H9 (cell line): ENCODE results near the gene RPE65. TPM values are rescaled to one million over a fixed set of nuclear protein-coding genes. Genes with fewer than 3 reads are reported as not detected.

ENCODE experiments used
- DNase-seq: peaks from one replicate; pipeline ENCODE4 v3.0.0-alpha.2; 2017
- H2AFZ ChIP-seq: one replicate; pipeline ENCODE4 v1.6.1; 2013; ENCODE audit warnings: mild to moderate bottlenecking, low read length, control low read depth, moderate library complexity
- H2AK5ac ChIP-seq: 2 replicates; pipeline ENCODE4 v1.6.1; 2013; ENCODE audit warnings: low read length, control low read depth, mixed read lengths; ENCODE audit not compliant: insufficient read length
- H2BK120ac ChIP-seq: one replicate; pipeline ENCODE4 v1.6.1; 2013; ENCODE audit warnings: low read depth, mild to moderate bottlenecking, low read length, control low read depth, inconsistent platforms; ENCODE audit not compliant: poor library complexity, severe bottlenecking
- H2BK12ac ChIP-seq: 2 replicates; pipeline ENCODE4 v1.6.1; 2013; ENCODE audit warnings: low read length, control low read depth, mixed read lengths, low read depth; ENCODE audit not compliant: insufficient read length
- H2BK15ac ChIP-seq: 2 replicates; pipeline ENCODE4 v1.6.1; 2013; ENCODE audit warnings: low read depth, low read length, control low read depth
- H2BK20ac ChIP-seq: one replicate; pipeline ENCODE4 v1.6.1; 2013; ENCODE audit warnings: low read depth, mild to moderate bottlenecking, low read length, control low read depth, inconsistent platforms; ENCODE audit not compliant: poor library complexity, severe bottlenecking
- H2BK5ac ChIP-seq: 2 replicates; pipeline ENCODE4 v1.6.1; 2013; ENCODE audit warnings: low read length, control low read depth, mixed read lengths; ENCODE audit not compliant: insufficient read length
- H3K14ac ChIP-seq: 2 replicates; pipeline ENCODE4 v1.6.1; 2013; ENCODE audit warnings: low read length, control low read depth; ENCODE audit not compliant: insufficient read depth
- H3K18ac ChIP-seq: 2 replicates; pipeline ENCODE4 v1.6.1; 2013; ENCODE audit warnings: low read depth, mild to moderate bottlenecking, mixed read lengths, low read length, control low read depth; ENCODE audit not compliant: insufficient read length
- H3K23ac ChIP-seq: 2 replicates; pipeline ENCODE4 v1.6.1; 2013; ENCODE audit warnings: low read length, control low read depth, mixed read lengths, low read depth; ENCODE audit not compliant: insufficient read length
- H3K23me2 ChIP-seq: 2 replicates; pipeline ENCODE4 v1.6.1; 2013; ENCODE audit warnings: low read depth, mild to moderate bottlenecking, mixed read lengths, low read length, control low read depth; ENCODE audit not compliant: insufficient read length, poor library complexity, severe bottlenecking
- H3K27ac ChIP-seq: 2 replicates; pipeline ENCODE4 v1.5.1; 2013; ENCODE audit warnings: low read length, control low read depth, mixed read lengths, low read depth; ENCODE audit not compliant: insufficient read length
- H3K27me3 ChIP-seq: 2 replicates; pipeline ENCODE4 v1.6.1; 2013; ENCODE audit warnings: low read length, control low read depth, inconsistent platforms; ENCODE audit not compliant: insufficient read depth
- H3K4ac ChIP-seq: 2 replicates; pipeline ENCODE4 v1.6.1; 2013; ENCODE audit warnings: low read depth, mild to moderate bottlenecking, control low read depth, inconsistent platforms, low read length, moderate library complexity
- H3K4me1 ChIP-seq: 2 replicates; pipeline ENCODE4 v1.6.1; 2013; ENCODE audit warnings: low read length, control low read depth, inconsistent platforms; ENCODE audit not compliant: insufficient read depth
- H3K4me2 ChIP-seq: 2 replicates; pipeline ENCODE4 v1.6.1; 2013; ENCODE audit warnings: low read length, control low read depth, mixed read lengths; ENCODE audit not compliant: insufficient read length, insufficient read depth
- H3K56ac ChIP-seq: 2 replicates; pipeline ENCODE4 v1.6.1; 2013; ENCODE audit warnings: low read depth, mild to moderate bottlenecking, mixed read lengths, low read length, control low read depth; ENCODE audit not compliant: insufficient read length
- H3K79me1 ChIP-seq: 2 replicates; pipeline ENCODE4 v1.6.1; 2013; ENCODE audit warnings: low read depth, mild to moderate bottlenecking, moderate library complexity, low read length, control low read depth, inconsistent platforms; ENCODE audit not compliant: insufficient read depth, poor library complexity, severe bottlenecking
- H3K79me2 ChIP-seq: 2 replicates; pipeline ENCODE4 v1.6.1; 2013; ENCODE audit warnings: low read length, control low read depth, inconsistent platforms; ENCODE audit not compliant: insufficient read depth
- H3K9ac ChIP-seq: 2 replicates; pipeline ENCODE4 v1.6.1; 2013; ENCODE audit warnings: low read length, control low read depth, mixed read lengths; ENCODE audit not compliant: insufficient read length; ENCODE audit errors: extremely low read depth
- H3K9me3 ChIP-seq: one replicate; pipeline ENCODE4 v1.6.1; 2013; ENCODE audit warnings: low read depth, low read length, inconsistent platforms; ENCODE audit not compliant: control insufficient read depth
- H3T11ph ChIP-seq: one replicate; pipeline ENCODE4 v1.6.1; 2013; ENCODE audit warnings: mild to moderate bottlenecking, low read length, control low read depth, inconsistent platforms
- H4K20me1 ChIP-seq: one replicate; pipeline ENCODE4 v1.6.1; 2013; ENCODE audit not compliant: control insufficient read depth, insufficient read length, insufficient read depth
- H4K5ac ChIP-seq: 2 replicates; pipeline ENCODE4 v1.6.1; 2013; ENCODE audit warnings: low read depth, mild to moderate bottlenecking, mixed read lengths, low read length, control low read depth; ENCODE audit not compliant: insufficient read length
- H4K8ac ChIP-seq: replicated peaks from 2 replicates; pipeline ENCODE4 v1.6.1; 2013; ENCODE audit warnings: low read length, control low read depth, mixed read lengths, low read depth; ENCODE audit not compliant: insufficient read length
- H4K91ac ChIP-seq: 2 replicates; pipeline ENCODE4 v1.6.1; 2013; ENCODE audit warnings: low read depth, mild to moderate bottlenecking, moderate library complexity, mixed read lengths, low read length, control low read depth; ENCODE audit not compliant: insufficient read length
- H3K27ac Mint-ChIP-seq, 3 experiments: 2 replicates in 2 of 3; 3 replicates in 1 of 3; pipeline ENCODE4 v1.8.0; 2020 to 2021; ENCODE audit warnings: mixed read lengths in 3 of 3, mild to moderate bottlenecking in 1 of 3, moderate library complexity in 1 of 3
- H3K27me3 Mint-ChIP-seq: 2 replicates; pipeline ENCODE4 v1.8.0; 2021; ENCODE audit warnings: low read depth, mild to moderate bottlenecking, moderate library complexity, mixed read lengths
- H3K36me3 Mint-ChIP-seq, 3 experiments: 2 replicates in 2 of 3; 3 replicates in 1 of 3; pipeline ENCODE4 v1.8.0; 2020 to 2021; ENCODE audit warnings: low read depth in 3 of 3, mixed read lengths in 3 of 3; ENCODE audit not compliant: insufficient read depth in 1 of 3
- H3K4me1 Mint-ChIP-seq, 2 experiments: 2 replicates each; pipeline ENCODE4 v1.8.0; 2020; ENCODE audit warnings: mixed read lengths in 2 of 2
- H3K4me3 Mint-ChIP-seq, 2 experiments: 2 replicates in 1 of 2; 3 replicates in 1 of 2; pipeline ENCODE4 v1.8.0; 2020 to 2021; ENCODE audit warnings: mild to moderate bottlenecking in 2 of 2, mixed read lengths in 2 of 2, moderate library complexity in 1 of 2
- H3K9me3 Mint-ChIP-seq, 2 experiments: 2 replicates in 1 of 2; 3 replicates in 1 of 2; pipeline ENCODE4 v1.8.0; 2020; ENCODE audit warnings: mild to moderate bottlenecking in 2 of 2, mixed read lengths in 2 of 2, moderate library complexity in 1 of 2
- WGBS: extraction: QIAGEN DNeasy Blood & Tissue Kit; methylation state at CpG from one replicate; pipeline ENCODE4 v1.1.7; 2013; ENCODE audit warnings: missing lambda C conversion rate, low lambda C conversion rate, mixed read lengths; ENCODE audit not compliant: insufficient read length; ENCODE audit errors: extremely low coverage; 5-methylcytosine and 5-hydroxymethylcytosine counted together
- total RNA-seq: library from RNA; stranded (reverse); gene quantifications from 2 replicates; pipeline ENCODE4 v1.2.1, GENCODE V29; 2021
- TF ChIP-seq, protein P1 (sequence below): fragments of 200-600 bp; sonication (generic); conservative IDR thresholded peaks from 3 replicates; pipeline ENCODE4 v1.8.0; 2021; ENCODE audit warnings: antibody characterized with exemption, mild to moderate bottlenecking

RPE65 gene
- total RNA-seq, 1 experiment from 2014 or later, result not detected

DNA sequence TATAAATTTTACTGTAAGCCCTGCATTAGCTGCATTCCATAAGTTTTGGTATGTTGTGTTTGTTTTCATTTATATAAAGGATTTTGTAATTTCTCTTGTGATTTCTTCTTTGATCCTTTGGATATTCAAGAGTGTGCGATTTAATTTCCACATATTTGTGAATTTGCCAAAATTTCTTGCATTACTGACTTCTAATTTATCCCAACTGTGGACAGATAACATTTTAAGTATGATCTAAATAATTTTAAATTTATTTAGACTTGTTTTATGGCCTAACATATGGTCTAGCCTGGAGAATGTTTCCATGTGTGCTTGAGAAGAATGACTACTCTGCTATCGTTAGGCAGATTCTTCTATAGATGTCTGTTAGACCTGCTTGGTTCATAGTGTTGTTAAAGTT is 23.2 kb downstream of the RPE65 start:
- no peak overlapping the region for H3K9ac ChIP-seq
- no peak overlapping the region for H2BK120ac ChIP-seq
- no peaks in the 10 kb centered on the region for H4K20me1 ChIP-seq
- H3K27ac ChIP-seq, result no peak overlapping the region
- H3K4me2 ChIP-seq, result no peak overlapping the region
- no peak for DNase-seq
- Mint-ChIP-seq H3K9me3 (no peaks in the 10 kb centered on the region), H3K4me1 (no peaks in the 10 kb centered on the region), H3K27me3 (no peaks in the 10 kb centered on the region), H3K27ac (no peak overlapping the region), H3K36me3 (no peaks in the 10 kb centered on the region), H3K4me3 (no peak overlapping the region)
- TF ChIP-seq, protein P1, sequence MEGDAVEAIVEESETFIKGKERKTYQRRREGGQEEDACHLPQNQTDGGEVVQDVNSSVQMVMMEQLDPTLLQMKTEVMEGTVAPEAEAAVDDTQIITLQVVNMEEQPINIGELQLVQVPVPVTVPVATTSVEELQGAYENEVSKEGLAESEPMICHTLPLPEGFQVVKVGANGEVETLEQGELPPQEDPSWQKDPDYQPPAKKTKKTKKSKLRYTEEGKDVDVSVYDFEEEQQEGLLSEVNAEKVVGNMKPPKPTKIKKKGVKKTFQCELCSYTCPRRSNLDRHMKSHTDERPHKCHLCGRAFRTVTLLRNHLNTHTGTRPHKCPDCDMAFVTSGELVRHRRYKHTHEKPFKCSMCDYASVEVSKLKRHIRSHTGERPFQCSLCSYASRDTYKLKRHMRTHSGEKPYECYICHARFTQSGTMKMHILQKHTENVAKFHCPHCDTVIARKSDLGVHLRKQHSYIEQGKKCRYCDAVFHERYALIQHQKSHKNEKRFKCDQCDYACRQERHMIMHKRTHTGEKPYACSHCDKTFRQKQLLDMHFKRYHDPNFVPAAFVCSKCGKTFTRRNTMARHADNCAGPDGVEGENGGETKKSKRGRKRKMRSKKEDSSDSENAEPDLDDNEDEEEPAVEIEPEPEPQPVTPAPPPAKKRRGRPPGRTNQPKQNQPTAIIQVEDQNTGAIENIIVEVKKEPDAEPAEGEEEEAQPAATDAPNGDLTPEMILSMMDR, result no peak
- H3K9me3 ChIP-seq, result no peaks in the 10 kb centered on the region
- H2AK5ac ChIP-seq, result no peak overlapping the region
- no peak overlapping the region for H4K91ac ChIP-seq
- no peak overlapping the region for H2BK20ac ChIP-seq
- H2AFZ ChIP-seq, result no peak overlapping the region
- H3T11ph ChIP-seq, result no peak overlapping the region
- no peak overlapping the region for H3K23ac ChIP-seq
- H3K23me2 ChIP-seq, result no peaks in the 10 kb centered on the region
- no peak overlapping the region for H2BK12ac ChIP-seq
- no CpG with 5 or more reads among the region's 2 CpGs for WGBS
- H3K27me3 ChIP-seq, result no peaks in the 10 kb centered on the region
- H3K18ac ChIP-seq, result no peak overlapping the region
- H2BK5ac ChIP-seq, result no peak overlapping the region
- H3K4me1 ChIP-seq, result no peaks in the 10 kb centered on the region
- H3K4ac ChIP-seq, result no peak overlapping the region
- no peak overlapping the region for H3K14ac ChIP-seq
- no peak overlapping the region for H2BK15ac ChIP-seq
- no peaks in the 10 kb centered on the region for H3K79me2 ChIP-seq
- no peak overlapping the region for H3K56ac ChIP-seq
- H4K8ac ChIP-seq, result no peak overlapping the region
- H4K5ac ChIP-seq, result no peak overlapping the region
- H3K79me1 ChIP-seq, result no peaks in the 10 kb centered on the region
